Activated naive CD4-positive, alpha-beta T cell treated with anti-CD3 and anti-CD28 coated beads, Interleukin-2, amount 50 U/mL, for 24 hours (primary cell): Measurements from ENCODE around the gene GPR152.
"Not testable (repeated sequence)": the region's sequence is repeated elsewhere in the genome, so short reads cannot be mapped to it uniquely, and the experiment has no call there.

ENCODE experiments used
- H3K27ac Mint-ChIP-seq: one replicate; pipeline ENCODE4 v1.8.0; 2021; ENCODE audit warnings: mild to moderate bottlenecking, mixed read lengths
- H3K27me3 Mint-ChIP-seq: one replicate; pipeline ENCODE4 v1.8.0; 2021; ENCODE audit warnings: mixed read lengths
- H3K36me3 Mint-ChIP-seq: one replicate; pipeline ENCODE4 v1.8.0; 2021; ENCODE audit warnings: mixed read lengths
- H3K4me1 Mint-ChIP-seq: one replicate; pipeline ENCODE4 v1.8.0; 2021; ENCODE audit warnings: mixed read lengths
- H3K4me3 Mint-ChIP-seq: one replicate; pipeline ENCODE4 v1.8.0; 2021; ENCODE audit warnings: mild to moderate bottlenecking, mixed read lengths
- H3K9me3 Mint-ChIP-seq: one replicate; pipeline ENCODE4 v1.8.0; 2021; ENCODE audit warnings: mixed read lengths

Gene GPR152

GRCh38 chr11:67492069-67492727, 39.7 kb upstream of the GPR152 start:
- no peaks in the 10 kb centered on the region for H3K27me3 Mint-ChIP-seq
- H3K9me3 Mint-ChIP-seq, result no peaks in the 10 kb centered on the region
- peaks cover 23% of the 10 kb centered on the region for H3K4me1 Mint-ChIP-seq
- no peak overlapping the region for H3K27ac Mint-ChIP-seq
- H3K4me3 Mint-ChIP-seq, result no peak overlapping the region
- peaks cover 8% of the 10 kb centered on the region for H3K36me3 Mint-ChIP-seq

- Mint-ChIP-seq H3K27me3 (no peaks in the 10 kb centered on the region), H3K27ac (no peak overlapping the region), H3K9me3 (no peaks in the 10 kb centered on the region), H3K36me3 (peaks cover 8% of the 10 kb centered on the region), H3K4me1 (peaks cover 31% of the 10 kb centered on the region), H3K4me3 (no peak overlapping the region)
Observed at GRCh38 chr11:67491276-67492068, 38.9 kb upstream of the GPR152 start.

GRCh38 chr11:67490727-67491065, 38.2 kb upstream of the GPR152 start:
- Mint-ChIP-seq H3K36me3 (peaks cover 14% of the 10 kb centered on the region), H3K4me1 (peaks cover 38% of the 10 kb centered on the region), H3K27ac (no peak overlapping the region), H3K4me3 (no peak overlapping the region), H3K9me3 (no peaks in the 10 kb centered on the region), H3K27me3 (no peaks in the 10 kb centered on the region)

- Mint-ChIP-seq H3K27me3 (no peaks in the 10 kb centered on the region), H3K27ac (peak overlapping the region; percentile 86), H3K4me3 (no peak overlapping the region), H3K9me3 (no peaks in the 10 kb centered on the region), H3K36me3 (peaks cover 14% of the 10 kb centered on the region), H3K4me1 (peaks cover 41% of the 10 kb centered on the region)
Observed at GRCh38 chr11:67489885-67490726, 37.6 kb upstream of the GPR152 start.

- Mint-ChIP-seq H3K4me1 (peaks cover 49% of the 10 kb centered on the region), H3K27ac (peak overlapping the region; percentile 86), H3K4me3 (no peak overlapping the region), H3K36me3 (peaks cover 14% of the 10 kb centered on the region), H3K27me3 (no peaks in the 10 kb centered on the region), H3K9me3 (no peaks in the 10 kb centered on the region)
Observed at GRCh38 chr11:67489203-67489884, 36.8 kb upstream of the GPR152 start.

- Mint-ChIP-seq H3K27me3 (no peaks in the 10 kb centered on the region), H3K27ac (peak overlapping the region; percentile 100), H3K9me3 (no peaks in the 10 kb centered on the region), H3K4me1 (peaks cover 68% of the 10 kb centered on the region), H3K36me3 (peaks cover 15% of the 10 kb centered on the region), H3K4me3 (peak overlapping the region; percentile 83)
Observed at GRCh38 chr11:67486481-67487195, 34.1 kb upstream of the GPR152 start.

GRCh38 chr11:67485873-67486361, 33.4 kb upstream of the GPR152 start:
- Mint-ChIP-seq H3K4me1 (peaks cover 68% of the 10 kb centered on the region), H3K27ac (peak overlapping the region; percentile 94), H3K4me3 (peak overlapping the region; percentile 83), H3K36me3 (peaks cover 15% of the 10 kb centered on the region)
- H3K9me3 Mint-ChIP-seq, H3K27me3 Mint-ChIP-seq: not testable (repeated sequence)

- Mint-ChIP-seq H3K27me3 (no peaks in the 10 kb centered on the region), H3K36me3 (peaks cover 15% of the 10 kb centered on the region), H3K27ac (peak overlapping the region; percentile 100), H3K4me3 (peak overlapping the region; percentile 96), H3K9me3 (no peaks in the 10 kb centered on the region), H3K4me1 (peaks cover 68% of the 10 kb centered on the region)
Observed at GRCh38 chr11:67484847-67485311, 32.4 kb upstream of the GPR152 start.

GRCh38 chr11:67483831-67484665, 31.5 kb upstream of the GPR152 start:
- Mint-ChIP-seq H3K27ac (peak overlapping the region; percentile 100), H3K36me3 (peaks cover 13% of the 10 kb centered on the region), H3K27me3 (no peaks in the 10 kb centered on the region), H3K9me3 (no peaks in the 10 kb centered on the region), H3K4me1 (peaks cover 63% of the 10 kb centered on the region), H3K4me3 (peak overlapping the region; percentile 96)

GRCh38 chr11:67482827-67483798, 30.6 kb upstream of the GPR152 start, which contains the start of gene AIP:
Gene AIP (plus strand): TSS chr11:67483026. CDS start chr11:67483159, 133 bp downstream.
- no peaks in the 10 kb centered on the region for H3K27me3 Mint-ChIP-seq
- H3K4me3 Mint-ChIP-seq, result peak within 1 kb of the TSS; percentile 96
- peaks cover 54% of the 10 kb centered on the region for H3K4me1 Mint-ChIP-seq
- no peaks in the 10 kb centered on the region for H3K9me3 Mint-ChIP-seq
- H3K36me3 Mint-ChIP-seq, result peaks cover 13% of the 10 kb centered on the region
- peak within 1 kb of the TSS; percentile 100 for H3K27ac Mint-ChIP-seq

GRCh38 chr11:67482275-67482826, 29.8 kb upstream of the GPR152 start:
- peaks cover 46% of the 10 kb centered on the region for H3K4me1 Mint-ChIP-seq
- no peaks in the 10 kb centered on the region for H3K27me3 Mint-ChIP-seq
- no peaks in the 10 kb centered on the region for H3K9me3 Mint-ChIP-seq

GRCh38 chr11:67477344-67478050, 25.0 kb upstream of the GPR152 start:
- H3K27me3 Mint-ChIP-seq, H3K9me3 Mint-ChIP-seq, H3K4me3 Mint-ChIP-seq, H3K36me3 Mint-ChIP-seq, H3K27ac Mint-ChIP-seq, H3K4me1 Mint-ChIP-seq: not testable (repeated sequence)

More at GRCh38 chr11:67482275-67482826, 29.8 kb upstream of the GPR152 start:
- Mint-ChIP-seq H3K27ac (peak overlapping the region; percentile 100), H3K36me3 (peaks cover 7% of the 10 kb centered on the region), H3K4me3 (peak overlapping the region; percentile 96)
